ENCODE measurements around the gene CASP2.

The CASP2 gene

DNA sequence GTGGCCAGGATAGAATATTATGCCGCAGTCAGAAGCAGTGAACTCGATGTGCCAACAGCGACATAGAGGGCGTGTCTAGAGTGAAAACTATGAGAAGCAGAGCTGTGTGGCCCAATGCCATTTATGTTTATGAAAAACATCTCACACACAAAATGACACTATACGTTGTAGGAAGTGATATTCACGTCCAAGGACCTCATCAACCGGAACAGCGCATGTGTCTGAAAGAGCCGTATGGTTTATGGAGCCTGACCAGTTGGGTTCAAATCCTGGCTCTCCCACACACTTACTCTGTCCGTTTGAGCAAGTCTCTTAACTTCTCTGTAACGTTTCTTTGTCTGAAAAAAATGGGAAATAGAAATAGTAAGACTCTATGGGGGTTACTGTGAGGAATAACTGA is 45.8 kb upstream of the CASP2 start:
- TF ChIP-seq GABPA (IDR thresholded peaks at IDR 0.05; ENCODE audit: low read depth) (no peak), CTCF (IDR thresholded peaks at IDR 0.05; ENCODE audit: insufficient read depth, low read length) (no peak), POLR2AphosphoS5 (IDR thresholded peaks at IDR 0.05; ENCODE audit: low read depth) (no peak), REST (IDR thresholded peaks at IDR 0.05; ENCODE audit: insufficient replicate concordance, low read depth) (no peak), SPI1 (IDR thresholded peaks at IDR 0.05; ENCODE audit: borderline replicate concordance, low read depth) (no peak)
- H3K4me3 ChIP-seq (replicated peaks; ENCODE audit: insufficient read depth, low read length): no peak overlapping the region
- no peaks in the 10 kb centered on the region for H3K27me3 ChIP-seq (ENCODE audit: insufficient read depth, poor library complexity, severe bottlenecking)
- H3K27ac ChIP-seq (replicated peaks): no peak overlapping the region
- no peak for DNase-seq (ENCODE audit: low read depth in 1 of 2, low spot score in 1 of 2)

DNA sequence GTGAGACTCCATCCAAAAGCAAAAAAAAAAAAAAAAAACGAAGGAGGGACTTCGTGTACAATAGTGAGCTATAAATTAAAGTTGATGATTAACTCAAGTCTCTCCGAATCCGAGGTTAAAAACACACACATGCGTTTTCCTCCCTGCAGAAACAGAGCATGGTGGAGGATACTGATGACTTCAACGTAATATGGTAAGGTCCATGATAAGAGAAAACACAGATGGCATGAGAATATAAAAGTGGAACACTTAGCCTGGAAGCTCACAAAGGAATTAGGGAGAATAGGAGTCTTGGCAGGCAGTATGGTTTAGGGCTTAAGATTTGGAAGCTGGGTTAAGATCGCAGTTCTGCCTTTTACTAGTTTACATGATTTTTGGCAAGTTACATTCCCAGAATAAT is 45.0 kb upstream of the CASP2 start:
- TF ChIP-seq SPI1 (IDR thresholded peaks at IDR 0.05; ENCODE audit: borderline replicate concordance, low read depth) (no peak), REST (IDR thresholded peaks at IDR 0.05; ENCODE audit: insufficient replicate concordance, low read depth) (no peak), GABPA (IDR thresholded peaks at IDR 0.05; ENCODE audit: low read depth) (no peak), CTCF (IDR thresholded peaks at IDR 0.05; ENCODE audit: insufficient read depth, low read length) (no peak), POLR2AphosphoS5 (IDR thresholded peaks at IDR 0.05; ENCODE audit: low read depth) (no peak)
- DNase-seq (ENCODE audit: low read depth in 1 of 2, low spot score in 1 of 2): no peak
- no peaks in the 10 kb centered on the region for H3K27me3 ChIP-seq (ENCODE audit: insufficient read depth, poor library complexity, severe bottlenecking)
- no peak overlapping the region for H3K27ac ChIP-seq (replicated peaks)
- H3K4me3 ChIP-seq (replicated peaks; ENCODE audit: insufficient read depth, low read length): no peak overlapping the region

- Histone ChIP-seq H3K4me3 (replicated peaks; ENCODE audit: insufficient read depth, low read length) (no peak overlapping the region), H3K27me3 (ENCODE audit: insufficient read depth, poor library complexity, severe bottlenecking) (no peaks in the 10 kb centered on the region), H3K27ac (replicated peaks) (no peak overlapping the region)
- TF ChIP-seq POLR2AphosphoS5 (IDR thresholded peaks at IDR 0.05; ENCODE audit: low read depth): no peak
- no peak for TF ChIP-seq CTCF (IDR thresholded peaks at IDR 0.05; ENCODE audit: insufficient read depth, low read length)
- TF ChIP-seq GABPA (IDR thresholded peaks at IDR 0.05; ENCODE audit: low read depth): no peak
- TF ChIP-seq REST (IDR thresholded peaks at IDR 0.05; ENCODE audit: insufficient replicate concordance, low read depth): no peak
- TF ChIP-seq SPI1 (IDR thresholded peaks at IDR 0.05; ENCODE audit: borderline replicate concordance, low read depth): no peak
- DNase-seq (ENCODE audit: low read depth in 1 of 2, low spot score in 1 of 2): no peak
Measured at GRCh38 chr7:143243614-143244013, 44.5 kb upstream of the CASP2 start.

All from HL-60 (cell line).